AG04450 (cell line): ENCODE measurements around the gene COL23A1. TPM values are rescaled to one million over a fixed set of nuclear protein-coding genes. Genes with fewer than 3 reads are reported as not detected.

Experiments used
- CTCF ChIA-PET: fragments of 300-600, 350-600 bp; formaldehyde crosslinking; extraction: SDS; loops from one replicate; lab custom pipeline; 2022; ENCODE audit warnings: antibody characterized with exemption, inconsistent platforms; lab: Charles Lee
- POLR2A ChIA-PET: fragments of 350-600 bp; formaldehyde crosslinking; extraction: SDS; loops from one replicate; lab custom pipeline; 2021; ENCODE audit warnings: antibody characterized with exemption, inconsistent platforms; lab: Yijun Ruan, JAX
- DNase-seq: peaks from one replicate; pipeline ENCODE4 v3.0.0-alpha.2; 2011; ENCODE audit warnings: low read depth, low spot score
- H3K27ac ChIP-seq: one replicate; pipeline ENCODE4 v1.5.1; 2012; ENCODE audit warnings: low read depth, low read length, control low read depth
- H3K27me3 ChIP-seq: one replicate; pipeline ENCODE4 v1.6.0; 2012; ENCODE audit warnings: low read length; ENCODE audit not compliant: control insufficient read depth, insufficient read depth
- H3K4me3 ChIP-seq: 2 replicates; pipeline ENCODE4 v1.5.1; 2011; ENCODE audit warnings: mild to moderate bottlenecking, low read depth, low read length, control low read depth
- H3K9me3 ChIP-seq: 2 replicates; pipeline ENCODE4 v1.5.1; 2012; ENCODE audit warnings: low read length; ENCODE audit not compliant: control insufficient read depth, insufficient read depth
- CTCF ChIP-seq: IDR thresholded peaks from 2 replicates; pipeline ENCODE4 v1.5.1; 2011; ENCODE audit warnings: low read depth, low read length, control low read depth, inconsistent platforms
- polyA plus RNA-seq: library from polyadenylated mRNA; depleted of rRNA; stranded (reverse); fragments of >200 nt; gene quantifications from 2 replicates; pipeline ENCODE4 v1.2.3, GENCODE V29; 2011

Gene COL23A1
- polyA plus RNA-seq, 1 experiment = not detected

- H3K9me3 ChIP-seq = no peaks in the 10 kb centered on the region; the same call in 1 of the 2 replicates
- CTCF ChIA-PET = no interaction called here
Measured at GRCh38 chr5:178208540-178209227, 381.5 kb downstream of the COL23A1 start.

GRCh38 chr5:178207917-178208280 is 382.3 kb downstream of the COL23A1 start:
- ChIA-PET POLR2A (no interaction called here), CTCF (interaction anchor here (0.5 to 1.3 kb wide), 2 partner anchors 132 to 389 kb away, joined by 3 read pairs; no protein-coding TSS in a partner anchor)
- Histone ChIP-seq H3K9me3 (no peaks in the 10 kb centered on the region; the same call in 1 of the 2 replicates), H3K27ac (no peak overlapping the region), H3K4me3 (no peak overlapping the region; the same call in 1 of the 2 replicates), H3K27me3 (no peaks in the 10 kb centered on the region)
- no peak for DNase-seq
- no peak for TF ChIP-seq CTCF

More at GRCh38 chr5:178208540-178209227, 381.5 kb downstream of the COL23A1 start:
- no peak for DNase-seq
- peak; percentile 37 for TF ChIP-seq CTCF
- H3K27me3 ChIP-seq = no peaks in the 10 kb centered on the region
- POLR2A ChIA-PET = no interaction called here
- no peak overlapping the region for H3K27ac ChIP-seq
- no peak overlapping the region for H3K4me3 ChIP-seq

- Histone ChIP-seq H3K27ac (no peak overlapping the region), H3K27me3 (no peaks in the 10 kb centered on the region), H3K9me3 (no peaks in the 10 kb centered on the region; the same call in 1 of the 2 replicates), H3K4me3 (peak overlapping the region; percentile 75)
- DNase-seq = no peak
- CTCF ChIA-PET = interaction anchor here (0.5 to 1.3 kb wide), 3 partner anchors 11 to 390 kb away, joined by 3 read pairs; no protein-coding TSS in a partner anchor
- POLR2A ChIA-PET = no interaction called here
- TF ChIP-seq CTCF = no peak
Measured at GRCh38 chr5:178207183-178207916, 382.8 kb downstream of the COL23A1 start.

DNA sequence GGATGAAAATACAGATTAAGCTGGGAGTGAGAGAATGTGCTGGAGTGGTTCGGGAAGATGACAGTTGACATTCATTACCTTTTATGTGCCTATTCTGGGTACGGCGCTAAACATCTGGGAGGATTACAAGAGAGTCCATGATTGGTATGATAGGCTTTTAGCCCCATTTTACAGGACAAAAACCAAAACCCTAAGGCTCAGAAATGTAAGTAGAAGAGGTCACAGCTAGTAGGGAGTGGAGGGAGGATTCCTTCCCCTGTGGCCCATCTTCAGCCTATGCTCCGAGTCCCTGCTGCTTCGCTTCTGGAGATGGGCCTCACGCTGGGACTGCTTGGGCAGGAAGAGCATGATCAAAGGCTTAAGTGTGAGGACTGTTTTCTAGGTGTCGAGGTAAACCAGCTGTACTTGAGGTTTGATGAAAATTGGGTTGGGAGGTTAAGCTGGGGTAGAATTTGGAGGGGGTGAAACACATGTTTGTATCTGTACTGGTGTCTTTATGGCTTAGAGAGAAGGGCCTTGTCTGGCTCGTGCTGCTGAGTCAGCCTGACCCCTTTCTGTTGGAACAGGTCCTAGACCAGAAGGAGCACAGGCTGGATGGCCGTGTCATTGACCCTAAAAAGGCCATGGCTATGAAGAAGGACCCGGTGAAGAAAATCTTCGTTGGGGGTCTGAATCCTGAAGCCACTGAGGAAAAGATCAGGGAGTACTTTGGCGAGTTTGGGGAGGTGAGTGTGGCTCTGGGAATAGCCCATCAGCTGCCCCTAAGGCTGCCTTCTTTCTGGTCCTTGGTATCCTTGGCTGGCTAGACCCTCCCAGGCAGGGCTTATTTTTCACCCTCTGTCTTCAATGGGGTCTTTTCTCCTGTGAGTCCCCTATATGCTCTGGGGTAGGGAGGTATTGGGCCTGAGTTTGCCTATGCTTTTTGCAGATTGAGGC is 383.8 kb downstream of the COL23A1 start:
- CTCF ChIA-PET = interaction anchor here (0.6 to 1.5 kb wide), 5 partner anchors 10 to 599 kb away, joined by 3 read pairs; no protein-coding TSS in a partner anchor
- Histone ChIP-seq H3K4me3 (peak overlapping the region; percentile 75), H3K27me3 (no peaks in the 10 kb centered on the region), H3K27ac (peak overlapping the region; percentile 52), H3K9me3 (no peaks in the 10 kb centered on the region; the same call in 1 of the 2 replicates)
- DNase-seq = no peak
- POLR2A ChIA-PET = no interaction called here
- TF ChIP-seq CTCF = no peak
